GM21737 (cell line): Measurements from ENCODE around the gene GAMT.

Experiments used
- ATAC-seq: cut with Tn5 transposase; IDR thresholded peaks from one replicate; pipeline ENCODE4 v1.9.1; 2021; ENCODE audit warnings: mild to moderate bottlenecking, moderate library complexity; ENCODE audit not compliant: unreplicated experiment

The GAMT gene

GRCh38 chr19:1401889-1402217 is 511 bp upstream of the GAMT start:
- ATAC-seq: no peak

- ATAC-seq: no peak
Measured at GRCh38 chr19:1400281-1401137, 833 bp downstream of the GAMT start.

- no peak for ATAC-seq
Measured at GRCh38 chr19:1399745-1400144, 1.6 kb downstream of the GAMT start.

GRCh38 chr19:1399079-1399478 is 2.3 kb downstream of the GAMT start:
- no peak for ATAC-seq

GRCh38 chr19:1397838-1398237 is 3.5 kb downstream of the GAMT start:
- ATAC-seq: no peak

GRCh38 chr19:1396768-1397679 is 4.3 kb downstream of the GAMT start:
- no peak for ATAC-seq

GRCh38 chr19:1396019-1396767 is 5.1 kb downstream of the GAMT start:
- no peak for ATAC-seq

GRCh38 chr19:1395194-1396018 is 5.9 kb downstream of the GAMT start:
- ATAC-seq: no peak

- ATAC-seq: no peak
Measured at GRCh38 chr19:1394252-1395193, 6.8 kb downstream of the GAMT start.

- ATAC-seq: no peak
Measured at GRCh38 chr19:1393841-1394240, 7.5 kb downstream of the GAMT start.

- no peak for ATAC-seq
Measured at GRCh38 chr19:1392939-1393530, 8.3 kb downstream of the GAMT start.

GRCh38 chr19:1392407-1392806 is 8.9 kb downstream of the GAMT start:
- no peak for ATAC-seq

GRCh38 chr19:1390890-1391423 is 10.4 kb downstream of the GAMT start:
- ATAC-seq: no peak

GRCh38 chr19:1389033-1389940 is 12.1 kb downstream of the GAMT start:
- ATAC-seq: no peak

- ATAC-seq: no peak
Measured at GRCh38 chr19:1388637-1389026, 12.7 kb downstream of the GAMT start.

- no peak for ATAC-seq
Measured at GRCh38 chr19:1387684-1388636, 13.4 kb downstream of the GAMT start.
